ENCODE measurements around the gene RNF112.

RNF112 gene

DNA sequence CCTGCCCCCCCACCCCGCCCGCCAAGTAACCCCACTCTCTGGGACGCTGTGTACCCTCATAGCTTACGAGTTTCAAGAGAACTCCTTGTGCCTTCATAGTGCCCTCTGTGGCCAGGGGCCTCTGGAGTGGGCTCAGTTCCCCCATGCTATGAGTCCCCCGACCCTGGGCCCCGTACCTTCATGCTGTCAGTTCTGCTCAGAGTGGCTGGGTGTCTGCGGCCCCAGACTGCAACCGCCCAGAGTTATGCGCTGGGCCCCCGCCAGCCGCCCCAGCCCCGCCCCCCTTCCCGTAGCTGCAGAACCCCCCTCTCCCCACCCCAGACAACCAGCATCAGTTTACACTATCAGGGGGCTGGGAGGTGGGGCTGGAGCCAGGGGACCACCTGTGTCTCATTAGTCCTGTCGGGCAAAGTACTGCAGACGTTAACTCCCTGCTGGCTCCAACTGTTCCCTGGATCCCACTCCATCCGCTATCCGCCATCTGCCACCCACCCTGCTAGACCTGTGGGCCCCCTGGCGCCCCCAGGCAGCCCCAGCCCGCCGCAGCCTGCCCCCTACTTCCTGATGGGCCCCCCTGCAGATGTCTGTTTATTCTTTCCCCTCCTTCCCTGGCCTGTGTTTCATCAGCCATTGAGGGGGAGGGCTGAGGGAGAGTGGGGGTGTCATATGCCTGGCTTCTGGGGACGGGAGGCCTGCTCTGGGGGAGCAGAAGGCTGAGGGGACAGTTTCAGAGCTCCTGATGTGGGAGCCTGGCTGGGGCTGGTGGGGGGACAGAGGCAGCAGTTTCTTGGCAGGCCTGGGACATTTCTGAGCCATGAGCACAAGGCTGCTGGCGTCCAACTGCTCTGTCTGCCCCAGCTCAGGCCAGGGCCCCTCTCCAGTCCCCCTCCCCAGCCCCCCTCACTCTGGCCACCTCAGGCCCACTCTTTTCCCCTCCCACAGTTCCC lies 23.8 kb upstream of the RNF112 start, which contains the start of gene MFAP4:
Gene MFAP4, minus strand, starts transcription at position 217 of the 947 bp plus-strand sequence. Its CDS starts 35 bp downstream, at position 182.
- peak in 30 of 51 donors; percentile 12 to 67 (median 44) for DNase-seq

DNA sequence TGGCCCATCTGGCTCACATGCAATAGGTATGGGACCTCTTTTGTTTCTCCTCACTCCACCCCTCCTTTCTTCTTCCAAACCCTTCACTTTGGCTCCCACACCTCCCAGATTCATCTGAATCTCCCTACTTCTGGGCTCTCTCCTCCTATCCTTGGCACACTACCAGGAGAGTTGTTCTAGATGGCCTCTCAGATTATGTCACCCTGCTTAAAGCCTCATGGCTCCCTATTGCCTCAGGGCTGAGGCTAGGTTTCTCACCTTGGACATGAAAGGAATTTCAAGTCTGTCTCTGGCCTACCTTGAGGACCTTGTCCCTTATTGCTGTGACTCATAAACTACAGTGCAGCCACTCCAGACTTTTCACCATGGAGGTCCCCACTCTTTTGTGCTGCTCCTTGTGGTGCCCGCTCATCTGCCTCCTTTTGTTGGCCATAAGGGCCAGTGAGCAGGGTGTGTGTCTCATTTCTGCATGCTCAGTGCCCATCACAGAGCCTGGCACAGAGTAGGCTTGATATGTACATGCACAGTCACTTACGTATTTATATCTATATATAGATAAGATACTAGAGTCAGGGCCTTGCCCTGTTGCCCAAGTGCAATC lies 23.0 kb upstream of the RNF112 start:
- DNase-seq: peak in 1 of 51 donors; percentile 59

DNA sequence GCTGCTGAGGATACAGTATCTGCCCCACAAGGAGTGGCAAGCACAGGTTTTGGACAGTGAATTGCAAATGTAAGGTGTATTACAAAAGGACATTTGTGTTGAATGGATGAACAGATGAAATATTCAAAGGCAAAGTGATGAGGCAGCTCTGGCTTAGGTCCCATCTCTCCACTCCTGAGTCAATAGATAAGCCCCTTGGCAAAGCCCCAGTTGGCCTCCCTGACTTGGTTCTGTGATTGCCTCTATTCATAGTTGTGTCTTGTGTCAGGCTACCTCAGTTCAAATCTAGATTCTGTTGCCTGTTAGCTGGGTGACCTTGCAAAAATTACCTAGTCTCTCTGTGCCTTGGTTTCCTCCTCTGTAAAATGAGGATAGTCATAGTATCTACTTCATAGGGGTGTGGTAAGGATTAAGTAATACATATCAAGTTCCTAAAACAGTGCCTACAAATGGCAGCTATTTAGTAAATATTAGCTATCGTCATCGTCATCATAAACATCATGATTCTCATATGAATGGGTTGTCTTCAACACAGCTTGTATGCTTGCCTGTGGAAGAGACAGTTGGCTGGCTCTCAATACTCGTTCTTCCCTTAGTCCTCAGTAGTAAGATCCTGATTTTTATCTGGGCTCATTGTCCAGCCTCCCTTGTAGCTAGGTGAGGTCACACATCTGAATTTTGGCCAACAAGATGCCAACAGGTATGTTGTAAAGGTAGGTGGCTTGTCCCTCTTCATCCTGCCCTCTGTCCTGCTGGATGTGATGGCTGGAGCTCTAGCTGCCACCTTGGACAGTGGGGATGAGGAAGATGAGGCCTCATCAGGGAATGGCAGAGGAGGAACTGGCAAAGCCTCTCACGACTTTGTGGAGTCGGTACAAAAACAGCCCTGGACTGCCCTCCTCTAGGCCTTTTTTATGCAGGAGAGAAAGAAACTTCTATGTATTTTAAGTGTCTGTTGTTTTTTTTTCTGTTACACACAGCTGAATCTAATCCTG lies 21.9 kb upstream of the RNF112 start:
- DNase-seq: no peak

- no peak for DNase-seq
Measured at GRCh38 chr17:19390951-19391350, 20.1 kb upstream of the RNF112 start.

- DNase-seq: no peak
Measured at GRCh38 chr17:19391432-19391831, 19.6 kb upstream of the RNF112 start.

- DNase-seq: no peak
Measured at GRCh38 chr17:19392303-19392702, 18.7 kb upstream of the RNF112 start.

DNA sequence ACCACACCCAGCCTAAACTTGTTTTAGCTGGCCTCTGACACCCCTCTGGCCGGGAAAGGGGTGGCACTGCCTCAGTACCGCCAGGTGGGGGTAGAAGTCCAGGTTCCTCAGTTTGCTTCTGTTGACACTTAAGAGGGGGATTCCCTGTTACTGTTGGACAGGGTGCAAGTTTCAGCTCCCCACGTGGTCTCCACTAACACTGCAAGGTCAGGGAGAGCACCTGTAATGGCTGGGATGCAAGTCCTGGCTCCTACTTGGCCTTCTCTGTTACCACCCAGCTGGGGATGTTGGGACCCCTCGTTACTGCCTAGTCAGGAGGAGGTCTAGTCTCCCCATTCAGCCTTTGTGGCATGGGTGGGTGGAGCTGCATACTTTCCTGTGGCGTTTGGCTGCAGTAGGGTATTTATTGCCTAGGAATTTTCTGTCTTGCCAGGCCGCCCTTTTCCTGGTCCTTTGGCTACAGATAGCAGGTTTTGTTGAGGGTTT lies 13.4 kb upstream of the RNF112 start:
- DNase-seq: no peak

GRCh38 chr17:19398301-19399181 lies 12.5 kb upstream of the RNF112 start:
- DNase-seq: no peak

DNA sequence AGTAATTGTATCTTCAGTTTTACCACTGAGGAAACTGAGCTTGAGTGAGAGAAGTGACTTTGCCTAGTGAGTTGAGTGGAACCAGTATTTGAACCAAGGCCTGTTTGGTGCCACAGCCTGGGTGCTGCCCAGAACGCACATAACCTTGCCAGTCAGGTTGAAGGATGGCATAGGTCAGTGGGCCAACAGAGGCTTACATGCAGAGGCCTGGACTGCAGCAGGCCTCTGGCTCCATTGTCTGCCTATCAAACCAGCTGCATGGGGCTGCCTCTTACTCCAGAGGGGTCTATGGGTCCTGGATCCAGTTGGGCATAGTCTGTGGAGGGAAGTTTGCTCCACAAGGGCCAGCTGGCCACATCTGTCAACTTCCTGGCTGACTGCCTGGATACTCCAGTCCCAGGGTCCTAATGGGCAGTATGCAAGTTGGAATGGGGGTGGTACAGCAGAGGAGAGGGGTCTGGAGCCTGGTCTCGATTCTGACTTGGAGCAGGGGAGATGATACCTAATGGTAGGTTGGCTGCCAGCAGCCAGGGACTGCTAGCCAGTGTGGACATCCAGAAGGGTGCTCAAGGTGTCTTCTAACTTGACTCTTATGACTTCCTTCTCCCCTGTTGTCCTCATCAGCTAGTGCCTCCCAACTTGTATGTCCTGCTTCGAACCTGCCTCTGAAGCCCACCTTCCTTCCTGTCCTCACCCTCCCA lies 11.1 kb upstream of the RNF112 start:
- no peak for DNase-seq

DNA sequence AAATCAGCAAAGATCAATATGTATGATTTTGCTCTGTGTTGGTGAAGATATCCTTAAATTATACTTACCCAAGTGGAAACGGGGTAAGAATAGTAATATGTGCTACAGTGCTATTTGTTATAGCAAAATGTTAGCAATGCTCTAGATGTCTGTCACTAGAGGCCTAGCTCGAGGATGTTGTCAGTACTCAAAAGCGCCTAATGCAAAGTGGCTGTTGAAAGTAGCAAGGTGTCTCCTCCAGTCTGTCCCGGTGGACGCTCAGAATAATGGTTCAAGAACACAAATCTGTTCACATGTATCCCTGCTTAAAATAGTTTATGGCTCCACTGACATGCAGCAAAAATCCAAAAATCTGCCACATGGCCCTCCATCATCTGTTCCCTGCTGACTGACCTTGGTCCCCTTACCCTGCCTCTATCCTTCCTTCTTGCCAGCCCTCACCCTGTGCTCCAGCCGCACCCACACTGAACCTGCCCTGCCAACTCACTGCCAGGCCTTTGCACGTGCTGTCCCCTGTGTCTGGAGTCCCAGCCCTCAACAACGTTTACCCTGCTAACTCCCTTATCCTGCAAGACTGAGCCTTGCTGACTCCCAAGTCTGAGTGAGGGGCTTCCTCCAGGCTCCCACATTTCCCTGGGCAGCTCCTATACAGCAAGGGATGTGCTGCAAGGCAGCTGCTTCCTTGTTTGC lies 9.6 kb upstream of the RNF112 start:
- no peak for DNase-seq

DNA sequence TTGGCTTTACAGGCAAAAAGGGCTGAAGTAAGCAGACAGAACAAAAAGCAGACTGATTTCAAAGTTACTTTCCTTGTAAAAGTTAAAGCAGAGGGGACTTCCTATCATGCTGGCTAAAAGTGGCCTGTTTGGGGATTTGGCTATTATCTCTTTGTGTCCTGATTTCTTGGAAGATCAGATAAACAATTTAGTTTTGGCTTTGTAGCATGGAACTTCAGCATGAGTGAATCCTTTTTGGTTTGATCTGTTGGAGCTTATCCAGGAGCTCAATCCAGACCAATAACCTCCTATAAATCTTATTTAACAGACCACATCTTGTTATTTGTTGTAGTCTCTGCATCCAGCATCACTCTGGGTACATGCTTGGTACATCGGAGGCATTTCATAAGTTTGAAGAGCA lies 8.9 kb upstream of the RNF112 start:
- DNase-seq: no peak

- no peak for DNase-seq
Measured at GRCh38 chr17:19403021-19403420, 8.0 kb upstream of the RNF112 start.

DNA sequence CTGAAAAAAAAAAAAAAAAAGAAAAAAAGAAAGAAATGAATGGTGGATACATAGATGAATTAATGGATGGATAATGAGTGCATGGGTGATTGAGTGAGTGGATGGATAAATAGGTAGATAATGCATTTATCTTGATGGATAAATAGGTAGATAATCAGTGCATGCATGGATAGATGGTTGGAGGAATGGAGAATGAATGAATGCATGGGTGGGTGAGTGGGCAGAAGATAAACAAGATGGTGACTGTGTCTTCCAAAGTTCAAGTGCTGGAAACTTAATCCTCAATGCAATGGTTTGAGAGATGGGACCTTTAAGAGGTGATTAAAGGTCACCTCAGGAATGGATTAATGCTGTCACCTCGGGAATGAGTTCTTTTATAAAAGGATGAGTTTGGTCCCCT lies 6.8 kb upstream of the RNF112 start:
- no peak for DNase-seq

DNA sequence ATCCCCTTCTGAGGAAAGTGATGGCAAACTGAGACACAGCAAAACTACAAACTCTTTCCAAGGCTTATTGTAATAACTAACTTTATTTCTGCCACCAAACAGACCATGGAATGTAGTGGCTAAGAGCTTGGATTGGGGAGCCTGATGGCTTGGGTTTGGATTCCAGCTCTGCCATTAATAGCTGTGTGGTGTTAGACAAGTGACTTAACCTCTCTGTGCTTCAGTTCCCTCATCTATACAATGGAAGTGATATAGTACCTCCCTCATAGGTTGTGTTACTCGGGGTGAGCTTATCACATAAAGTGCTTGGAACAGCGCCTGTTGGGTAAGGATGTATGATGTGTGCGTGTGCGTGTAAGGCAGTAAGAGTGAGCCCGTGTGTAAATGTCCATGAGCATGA lies 5.9 kb upstream of the RNF112 start:
- no peak for DNase-seq

DNA sequence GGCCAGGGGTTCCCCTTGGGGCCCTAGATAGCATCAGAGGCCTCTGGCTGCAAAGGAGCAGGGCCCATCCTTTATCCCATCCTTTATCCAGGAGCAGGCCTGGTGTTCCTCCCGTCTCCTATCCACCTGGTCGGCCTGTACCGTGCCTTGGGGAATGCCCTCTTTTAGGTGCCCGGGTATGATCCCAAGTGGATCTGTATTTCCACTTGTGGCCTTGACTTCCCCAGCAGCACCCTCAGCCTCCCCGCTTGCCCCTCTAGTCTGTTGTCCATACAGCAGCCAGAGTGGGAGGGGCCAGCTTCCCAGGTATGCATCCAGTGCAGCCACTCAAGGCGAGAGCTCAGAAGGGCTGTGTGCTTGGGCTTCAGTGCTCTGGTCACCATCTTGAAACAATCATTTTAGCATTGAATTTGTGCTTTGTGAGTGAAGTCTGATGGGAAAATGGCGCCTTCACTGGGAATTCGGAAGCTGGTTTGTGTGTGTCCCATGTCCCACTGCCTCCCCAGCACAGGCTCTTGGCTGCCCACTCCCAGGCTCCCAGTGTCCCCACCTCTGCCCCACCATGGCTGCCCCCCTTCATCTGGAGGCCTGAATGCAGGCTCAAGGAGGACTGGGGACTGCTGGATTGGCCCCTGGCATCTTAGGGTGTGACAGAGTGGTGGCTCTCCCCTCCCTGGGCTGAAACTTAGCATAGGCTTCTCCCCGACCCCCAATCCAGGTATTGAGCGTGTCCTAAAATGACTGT lies 3.3 kb upstream of the RNF112 start:
- no peak for DNase-seq

GRCh38 chr17:19408346-19408710 lies 2.7 kb upstream of the RNF112 start:
- DNase-seq: no peak

GRCh38 chr17:19409066-19409465 lies 2.0 kb upstream of the RNF112 start:
- DNase-seq: no peak

- peak in 3 of 51 donors; percentile 27 to 55 (median 51) for DNase-seq
Measured at GRCh38 chr17:19409509-19409908, 1.5 kb upstream of the RNF112 start.
